ENCODE results near the gene FAM20B. TPM values are rescaled to one million over a fixed set of nuclear protein-coding genes. Genes with fewer than 3 reads are reported as not detected.

The FAM20B gene
- total and polyA plus RNA-seq, 2 of the 13 experiments (the other 11 are each of a cell fraction or from before 2014, with no cell fraction given), result 13.8 to 26.9 TPM

DNA sequence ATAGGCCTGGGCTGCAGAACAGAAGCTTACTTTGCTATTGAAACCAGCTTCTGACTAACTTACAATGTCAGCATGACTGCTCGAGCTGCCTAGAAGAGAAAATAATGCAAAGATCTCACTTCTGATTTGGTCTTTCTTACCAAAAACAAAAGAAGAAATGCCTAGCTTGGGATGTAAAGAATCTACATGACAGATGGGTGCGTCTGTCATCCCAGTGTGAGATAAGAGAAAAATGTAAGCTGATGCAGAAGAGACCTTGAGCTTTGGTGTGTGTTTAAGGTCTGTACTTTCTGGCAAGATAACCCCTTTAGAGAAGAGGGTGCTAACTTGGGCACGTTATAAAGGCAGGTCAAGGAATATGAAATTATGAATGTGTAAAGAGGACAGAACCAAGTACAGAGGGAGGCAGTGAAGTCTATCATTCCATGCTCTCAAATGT is 3.6 kb downstream of the FAM20B start (continued):
- TF ChIP-seq MXD4 (CRISPR knock-in tag; IDR thresholded peaks at IDR 0.05), result no peak
- TF ChIP-seq KMT2B (CRISPR knock-in tag; IDR thresholded peaks at IDR 0.05), result no peak
- TF ChIP-seq ZFP62 (CRISPR knock-in tag; IDR thresholded peaks at IDR 0.05), result no peak
- no peak for TF ChIP-seq NCOR1 (IDR thresholded peaks at IDR 0.05; ENCODE audit: borderline replicate concordance, low read length)
- TF ChIP-seq, protein P1, sequence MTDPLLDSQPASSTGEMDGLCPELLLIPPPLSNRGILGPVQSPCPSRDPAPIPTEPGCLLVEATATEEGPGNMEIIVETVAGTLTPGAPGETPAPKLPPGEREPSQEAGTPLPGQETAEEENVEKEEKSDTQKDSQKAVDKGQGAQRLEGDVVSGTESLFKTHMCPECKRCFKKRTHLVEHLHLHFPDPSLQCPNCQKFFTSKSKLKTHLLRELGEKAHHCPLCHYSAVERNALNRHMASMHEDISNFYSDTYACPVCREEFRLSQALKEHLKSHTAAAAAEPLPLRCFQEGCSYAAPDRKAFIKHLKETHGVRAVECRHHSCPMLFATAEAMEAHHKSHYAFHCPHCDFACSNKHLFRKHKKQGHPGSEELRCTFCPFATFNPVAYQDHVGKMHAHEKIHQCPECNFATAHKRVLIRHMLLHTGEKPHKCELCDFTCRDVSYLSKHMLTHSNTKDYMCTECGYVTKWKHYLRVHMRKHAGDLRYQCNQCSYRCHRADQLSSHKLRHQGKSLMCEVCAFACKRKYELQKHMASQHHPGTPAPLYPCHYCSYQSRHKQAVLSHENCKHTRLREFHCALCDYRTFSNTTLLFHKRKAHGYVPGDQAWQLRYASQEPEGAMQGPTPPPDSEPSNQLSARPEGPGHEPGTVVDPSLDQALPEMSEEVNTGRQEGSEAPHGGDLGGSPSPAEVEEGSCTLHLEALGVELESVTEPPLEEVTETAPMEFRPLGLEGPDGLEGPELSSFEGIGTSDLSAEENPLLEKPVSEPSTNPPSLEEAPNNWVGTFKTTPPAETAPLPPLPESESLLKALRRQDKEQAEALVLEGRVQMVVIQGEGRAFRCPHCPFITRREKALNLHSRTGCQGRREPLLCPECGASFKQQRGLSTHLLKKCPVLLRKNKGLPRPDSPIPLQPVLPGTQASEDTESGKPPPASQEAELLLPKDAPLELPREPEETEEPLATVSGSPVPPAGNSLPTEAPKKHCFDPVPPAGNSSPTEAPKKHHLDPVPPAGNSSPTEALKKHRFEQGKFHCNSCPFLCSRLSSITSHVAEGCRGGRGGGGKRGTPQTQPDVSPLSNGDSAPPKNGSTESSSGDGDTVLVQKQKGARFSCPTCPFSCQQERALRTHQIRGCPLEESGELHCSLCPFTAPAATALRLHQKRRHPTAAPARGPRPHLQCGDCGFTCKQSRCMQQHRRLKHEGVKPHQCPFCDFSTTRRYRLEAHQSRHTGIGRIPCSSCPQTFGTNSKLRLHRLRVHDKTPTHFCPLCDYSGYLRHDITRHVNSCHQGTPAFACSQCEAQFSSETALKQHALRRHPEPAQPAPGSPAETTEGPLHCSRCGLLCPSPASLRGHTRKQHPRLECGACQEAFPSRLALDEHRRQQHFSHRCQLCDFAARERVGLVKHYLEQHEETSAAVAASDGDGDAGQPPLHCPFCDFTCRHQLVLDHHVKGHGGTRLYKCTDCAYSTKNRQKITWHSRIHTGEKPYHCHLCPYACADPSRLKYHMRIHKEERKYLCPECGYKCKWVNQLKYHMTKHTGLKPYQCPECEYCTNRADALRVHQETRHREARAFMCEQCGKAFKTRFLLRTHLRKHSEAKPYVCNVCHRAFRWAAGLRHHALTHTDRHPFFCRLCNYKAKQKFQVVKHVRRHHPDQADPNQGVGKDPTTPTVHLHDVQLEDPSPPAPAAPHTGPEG (CRISPR knock-in tag; IDR thresholded peaks at IDR 0.05), result no peak
- no peak for TF ChIP-seq FOSL2 (CRISPR knock-in tag; IDR thresholded peaks at IDR 0.05)
- TF ChIP-seq HMG20B (CRISPR knock-in tag; conservative IDR thresholded peaks at IDR 0.05), result no peak
- TF ChIP-seq ZNF225 (CRISPR knock-in tag; IDR thresholded peaks at IDR 0.05), result no peak
- TF ChIP-seq TBX2 (CRISPR knock-in tag; IDR thresholded peaks at IDR 0.05; ENCODE audit: borderline replicate concordance), result peak; percentile 42; the same call in 1 of the 2 replicates
- no peak for TF ChIP-seq ZNF570 (CRISPR knock-in tag; IDR thresholded peaks at IDR 0.05; ENCODE audit: borderline replicate concordance)
- TF ChIP-seq SNAPC2 (CRISPR knock-in tag; IDR thresholded peaks at IDR 0.05), result no peak
- TF ChIP-seq TBL1XR1 (IDR thresholded peaks at IDR 0.05; ENCODE audit: borderline replicate concordance, low read length, partially characterized antibody), result no peak
- TF ChIP-seq, protein P2, sequence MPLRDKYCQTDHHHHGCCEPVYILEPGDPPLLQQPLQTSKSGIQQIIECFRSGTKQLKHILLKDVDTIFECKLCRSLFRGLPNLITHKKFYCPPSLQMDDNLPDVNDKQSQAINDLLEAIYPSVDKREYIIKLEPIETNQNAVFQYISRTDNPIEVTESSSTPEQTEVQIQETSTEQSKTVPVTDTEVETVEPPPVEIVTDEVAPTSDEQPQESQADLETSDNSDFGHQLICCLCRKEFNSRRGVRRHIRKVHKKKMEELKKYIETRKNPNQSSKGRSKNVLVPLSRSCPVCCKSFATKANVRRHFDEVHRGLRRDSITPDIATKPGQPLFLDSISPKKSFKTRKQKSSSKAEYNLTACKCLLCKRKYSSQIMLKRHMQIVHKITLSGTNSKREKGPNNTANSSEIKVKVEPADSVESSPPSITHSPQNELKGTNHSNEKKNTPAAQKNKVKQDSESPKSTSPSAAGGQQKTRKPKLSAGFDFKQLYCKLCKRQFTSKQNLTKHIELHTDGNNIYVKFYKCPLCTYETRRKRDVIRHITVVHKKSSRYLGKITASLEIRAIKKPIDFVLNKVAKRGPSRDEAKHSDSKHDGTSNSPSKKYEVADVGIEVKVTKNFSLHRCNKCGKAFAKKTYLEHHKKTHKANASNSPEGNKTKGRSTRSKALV (CRISPR knock-in tag; IDR thresholded peaks at IDR 0.05), result no peak
- no peak for TF ChIP-seq EZH2 (conservative IDR thresholded peaks at IDR 0.05; ENCODE audit: low read depth, low read length)
- peak; percentile 72 for TF ChIP-seq SAP130 (CRISPR knock-in tag; IDR thresholded peaks at IDR 0.05; ENCODE audit: low read depth)
- no peak for TF ChIP-seq RNF2 (conservative IDR thresholded peaks at IDR 0.05; ENCODE audit: low read depth)
- TF ChIP-seq STAG1 (CRISPR knock-in tag; IDR thresholded peaks at IDR 0.05), result no peak
- TF ChIP-seq ZNF549 (CRISPR knock-in tag; IDR thresholded peaks at IDR 0.05), result no peak
- TF ChIP-seq ZNF644 (CRISPR knock-in tag; IDR thresholded peaks at IDR 0.05; ENCODE audit: low read depth), result no peak
- TF ChIP-seq ZNF160 (CRISPR knock-in tag; IDR thresholded peaks at IDR 0.05), result no peak
- TF ChIP-seq, protein P3, sequence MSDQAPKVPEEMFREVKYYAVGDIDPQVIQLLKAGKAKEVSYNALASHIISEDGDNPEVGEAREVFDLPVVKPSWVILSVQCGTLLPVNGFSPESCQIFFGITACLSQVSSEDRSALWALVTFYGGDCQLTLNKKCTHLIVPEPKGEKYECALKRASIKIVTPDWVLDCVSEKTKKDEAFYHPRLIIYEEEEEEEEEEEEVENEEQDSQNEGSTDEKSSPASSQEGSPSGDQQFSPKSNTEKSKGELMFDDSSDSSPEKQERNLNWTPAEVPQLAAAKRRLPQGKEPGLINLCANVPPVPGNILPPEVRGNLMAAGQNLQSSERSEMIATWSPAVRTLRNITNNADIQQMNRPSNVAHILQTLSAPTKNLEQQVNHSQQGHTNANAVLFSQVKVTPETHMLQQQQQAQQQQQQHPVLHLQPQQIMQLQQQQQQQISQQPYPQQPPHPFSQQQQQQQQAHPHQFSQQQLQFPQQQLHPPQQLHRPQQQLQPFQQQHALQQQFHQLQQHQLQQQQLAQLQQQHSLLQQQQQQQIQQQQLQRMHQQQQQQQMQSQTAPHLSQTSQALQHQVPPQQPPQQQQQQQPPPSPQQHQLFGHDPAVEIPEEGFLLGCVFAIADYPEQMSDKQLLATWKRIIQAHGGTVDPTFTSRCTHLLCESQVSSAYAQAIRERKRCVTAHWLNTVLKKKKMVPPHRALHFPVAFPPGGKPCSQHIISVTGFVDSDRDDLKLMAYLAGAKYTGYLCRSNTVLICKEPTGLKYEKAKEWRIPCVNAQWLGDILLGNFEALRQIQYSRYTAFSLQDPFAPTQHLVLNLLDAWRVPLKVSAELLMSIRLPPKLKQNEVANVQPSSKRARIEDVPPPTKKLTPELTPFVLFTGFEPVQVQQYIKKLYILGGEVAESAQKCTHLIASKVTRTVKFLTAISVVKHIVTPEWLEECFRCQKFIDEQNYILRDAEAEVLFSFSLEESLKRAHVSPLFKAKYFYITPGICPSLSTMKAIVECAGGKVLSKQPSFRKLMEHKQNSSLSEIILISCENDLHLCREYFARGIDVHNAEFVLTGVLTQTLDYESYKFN (CRISPR knock-in tag; conservative IDR thresholded peaks at IDR 0.05), result peak; percentile 76
- peak; percentile 51 for TF ChIP-seq SOX5 (CRISPR knock-in tag; IDR thresholded peaks at IDR 0.05; ENCODE audit: borderline replicate concordance)
- no peak for TF ChIP-seq CEBPG (CRISPR knock-in tag; IDR thresholded peaks at IDR 0.05)
